Gastroesophageal sphincter (tissue), 4 donors: Measurements from ENCODE around the gene SLC46A2. TPM values are rescaled to one million over a fixed set of nuclear protein-coding genes. Genes with fewer than 3 reads are reported as not detected.

Experiments used
- ATAC-seq: fragments of 150-250 bp; one replicate; pipeline ENCODE4 v1.9.1; 2016; ENCODE audit warnings: mild to moderate bottlenecking, moderate library complexity
- H3K27ac ChIP-seq, 4 donors: fragments of 200-600 bp; sonication (generic) in 3 of 4; 1 replicate in 3 of 4; 2 replicates in 1 of 4; pipeline ENCODE4 v1.5.1; 2016 to 2019
- H3K27me3 ChIP-seq: fragments of 200-600 bp; sonication (generic); one replicate; pipeline ENCODE4 v1.5.1; 2019
- H3K36me3 ChIP-seq, 2 donors: fragments of 200-600 bp; sonication (generic); one replicate each; pipeline ENCODE4 v1.5.1; 2019; ENCODE audit warnings: control low read depth in 1 of 2
- H3K4me1 ChIP-seq, 3 donors: fragments of 200-600 bp; sonication (generic); 1 replicate in 2 of 3; 2 replicates in 1 of 3; pipeline ENCODE4 v1.5.1; 2016 to 2019; ENCODE audit warnings: control low read depth in 2 of 3
- H3K4me3 ChIP-seq, 2 donors: fragments of 200-600 bp; sonication (generic); one replicate each; pipeline ENCODE4 v1.5.1; 2019; ENCODE audit warnings: mild to moderate bottlenecking in 1 of 2, moderate library complexity in 1 of 2
- H3K9me3 ChIP-seq, 3 donors: fragments of 200-600 bp; sonication (generic); one replicate each; pipeline ENCODE4 v1.5.1; 2017 to 2019; ENCODE audit warnings: control low read depth in 2 of 3
- EP300 ChIP-seq: sonication (generic); formaldehyde crosslinking; IDR thresholded peaks from one replicate; pipeline ENCODE4 v1.6.1; 2017; ENCODE audit warnings: antibody characterized with exemption, mild to moderate bottlenecking
- POLR2A ChIP-seq, 2 donors: fragments of 450-650 bp; IDR thresholded peaks; one replicate each; pipeline ENCODE4 v1.6.1; 2017; ENCODE audit warnings: antibody characterized with exemption in 2 of 2, mild to moderate bottlenecking in 2 of 2, moderate library complexity in 1 of 2
- POLR2AphosphoS5 ChIP-seq: sonication (generic); formaldehyde crosslinking; IDR thresholded peaks from one replicate; pipeline ENCODE4 v1.6.1; 2017; ENCODE audit warnings: antibody characterized with exemption
- WGBS, 2 donors: methylation state at CpG; one replicate each; pipeline ENCODE4 v1.1.5; 2018; ENCODE audit warnings: low coverage in 1 of 2; 5-methylcytosine and 5-hydroxymethylcytosine counted together
- total RNA-seq, 4 donors: library from RNA; depleted of rRNA; stranded (reverse); fragments of >200 nt; gene quantifications; one replicate each; pipeline ENCODE4 v1.1.0, GENCODE V29; 2016
- TF ChIP-seq, protein P1 (sequence below), 4 experiments: fragments of 200-600 bp in 2 of 4; fragments of 450-650 bp in 2 of 4; sonication (generic) in 1 of 4; IDR thresholded peaks; one replicate each; pipeline ENCODE4 v1.5.1; 2017 to 2019; ENCODE audit warnings: antibody characterized with exemption in 4 of 4, mild to moderate bottlenecking in 2 of 4, moderate library complexity in 2 of 4

The SLC46A2 gene
- total RNA-seq, 4 donors from 2014 or later = 0.27 TPM; not detected in 3

DNA sequence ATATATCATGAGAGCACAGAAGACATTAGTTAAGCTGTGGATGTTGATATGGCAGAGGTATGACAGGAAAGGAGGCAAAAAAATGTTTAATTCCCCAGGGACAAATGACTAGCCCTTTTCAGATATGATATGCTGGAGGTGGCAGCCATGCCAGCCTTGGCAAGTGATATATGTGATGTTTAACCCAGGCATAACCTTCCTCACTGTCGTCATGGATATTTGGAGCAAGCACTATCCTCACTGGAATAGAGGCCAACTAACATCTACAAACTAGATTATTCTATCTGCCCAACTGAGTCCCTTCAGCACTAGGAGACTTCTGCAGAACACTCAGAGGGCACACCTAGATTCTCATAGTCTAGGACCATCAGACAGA lies 27.3 kb upstream of the SLC46A2 start:
- Histone ChIP-seq H3K27me3 (peaks cover 6% of the 10 kb centered on the region), H3K4me1 (no peaks in the 10 kb centered on the region), H3K9me3 (no peaks in the 10 kb centered on the region), H3K27ac (no peak overlapping the region), H3K36me3 (no peaks in the 10 kb centered on the region), H3K4me3 (no peak overlapping the region)
- 63% methylated on average over 1 of the region's 1 CpG for WGBS, 2 donors
- TF ChIP-seq, protein P1, sequence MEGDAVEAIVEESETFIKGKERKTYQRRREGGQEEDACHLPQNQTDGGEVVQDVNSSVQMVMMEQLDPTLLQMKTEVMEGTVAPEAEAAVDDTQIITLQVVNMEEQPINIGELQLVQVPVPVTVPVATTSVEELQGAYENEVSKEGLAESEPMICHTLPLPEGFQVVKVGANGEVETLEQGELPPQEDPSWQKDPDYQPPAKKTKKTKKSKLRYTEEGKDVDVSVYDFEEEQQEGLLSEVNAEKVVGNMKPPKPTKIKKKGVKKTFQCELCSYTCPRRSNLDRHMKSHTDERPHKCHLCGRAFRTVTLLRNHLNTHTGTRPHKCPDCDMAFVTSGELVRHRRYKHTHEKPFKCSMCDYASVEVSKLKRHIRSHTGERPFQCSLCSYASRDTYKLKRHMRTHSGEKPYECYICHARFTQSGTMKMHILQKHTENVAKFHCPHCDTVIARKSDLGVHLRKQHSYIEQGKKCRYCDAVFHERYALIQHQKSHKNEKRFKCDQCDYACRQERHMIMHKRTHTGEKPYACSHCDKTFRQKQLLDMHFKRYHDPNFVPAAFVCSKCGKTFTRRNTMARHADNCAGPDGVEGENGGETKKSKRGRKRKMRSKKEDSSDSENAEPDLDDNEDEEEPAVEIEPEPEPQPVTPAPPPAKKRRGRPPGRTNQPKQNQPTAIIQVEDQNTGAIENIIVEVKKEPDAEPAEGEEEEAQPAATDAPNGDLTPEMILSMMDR (IDR thresholded peaks at IDR 0.05) = no peak
- TF ChIP-seq EP300 (no peak), POLR2A (IDR thresholded peaks at IDR 0.05) (no peak), POLR2AphosphoS5 (no peak)
- no peak for ATAC-seq

DNA sequence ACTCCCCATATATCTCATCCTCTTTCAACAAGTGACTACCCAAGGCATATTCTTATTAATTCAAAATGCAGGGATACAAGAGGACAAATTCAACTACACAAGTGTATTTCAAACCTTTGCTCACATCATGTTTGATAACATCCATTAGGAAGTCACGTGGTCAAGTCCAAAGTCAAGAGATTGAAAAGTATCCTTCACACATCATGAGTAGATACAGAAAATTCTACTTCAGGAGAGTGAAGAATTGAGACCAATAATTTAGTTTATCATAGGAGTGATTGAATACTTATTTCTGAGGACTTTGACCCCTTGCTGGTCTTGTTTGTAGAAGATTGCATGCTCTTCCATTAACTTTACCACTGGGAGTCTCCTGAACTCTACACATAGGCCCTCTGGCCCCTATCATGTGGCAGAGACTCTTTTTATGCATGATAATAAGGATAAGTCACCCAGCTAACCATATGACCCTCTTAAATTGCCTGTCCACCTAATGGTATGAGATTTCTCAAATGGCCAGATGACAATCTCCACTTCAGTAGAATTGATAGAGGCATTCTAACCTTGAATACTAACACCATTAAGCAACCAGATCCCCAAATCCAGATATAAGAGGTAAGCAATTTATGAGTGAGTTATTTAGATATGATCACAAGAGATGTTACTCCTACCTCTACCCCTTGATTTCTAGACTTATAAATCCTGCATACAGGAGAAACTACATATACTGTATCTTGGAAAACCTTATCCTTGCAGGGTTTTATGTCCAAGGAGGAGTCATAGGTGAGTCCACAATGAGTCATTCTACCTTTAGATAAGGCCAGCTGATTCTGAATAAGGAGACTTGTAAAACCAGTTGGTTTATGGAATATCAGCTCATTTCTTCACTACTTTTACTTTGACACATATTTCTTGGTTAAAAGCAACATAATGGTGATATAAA lies 26.6 kb upstream of the SLC46A2 start:
- Histone ChIP-seq H3K27me3 (peaks cover 6% of the 10 kb centered on the region), H3K4me1 (no peaks in the 10 kb centered on the region), H3K27ac (no peak overlapping the region), H3K36me3 (no peaks in the 10 kb centered on the region), H3K4me3 (no peak overlapping the region), H3K9me3 (no peaks in the 10 kb centered on the region)
- 33 to 42% methylated on average over 1 of the region's 1 CpG for WGBS, 2 donors
- ATAC-seq = no peak
- no peak for TF ChIP-seq EP300
- TF ChIP-seq, protein P1 (IDR thresholded peaks at IDR 0.05) = no peak
- TF ChIP-seq POLR2A (IDR thresholded peaks at IDR 0.05) = no peak
- TF ChIP-seq POLR2AphosphoS5 = no peak

DNA sequence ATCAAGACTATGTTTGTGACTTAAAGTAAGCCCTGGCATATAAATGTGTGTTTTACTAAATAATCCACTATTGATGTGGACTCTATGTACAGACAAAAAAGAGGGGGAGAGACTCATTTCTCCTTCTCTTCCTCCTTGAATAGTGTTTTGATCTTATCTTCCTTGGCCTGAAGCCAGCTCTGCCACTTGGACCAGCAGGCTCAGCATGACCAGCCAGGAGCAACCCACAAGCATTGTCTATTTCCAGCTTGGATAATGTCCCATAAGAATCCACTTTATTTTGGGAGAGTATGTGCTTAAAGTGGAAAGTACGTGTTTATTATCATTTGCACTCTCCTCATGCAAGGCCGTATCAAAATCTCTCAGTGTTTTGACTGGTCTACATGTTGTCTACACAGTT lies 23.8 kb upstream of the SLC46A2 start:
- no peak for ATAC-seq
- no peaks in the 10 kb centered on the region for H3K27me3 ChIP-seq
- H3K27ac ChIP-seq = no peak overlapping the region
- H3K9me3 ChIP-seq = no peaks in the 10 kb centered on the region
- no peak for TF ChIP-seq POLR2A (IDR thresholded peaks at IDR 0.05)
- TF ChIP-seq, protein P1 (IDR thresholded peaks at IDR 0.05) = no peak
- no peaks in the 10 kb centered on the region for H3K36me3 ChIP-seq
- no peaks in the 10 kb centered on the region for H3K4me1 ChIP-seq
- WGBS, 2 donors = 58 to 59% methylated on average over 2 of the region's 2 CpGs
- H3K4me3 ChIP-seq = no peak overlapping the region

DNA sequence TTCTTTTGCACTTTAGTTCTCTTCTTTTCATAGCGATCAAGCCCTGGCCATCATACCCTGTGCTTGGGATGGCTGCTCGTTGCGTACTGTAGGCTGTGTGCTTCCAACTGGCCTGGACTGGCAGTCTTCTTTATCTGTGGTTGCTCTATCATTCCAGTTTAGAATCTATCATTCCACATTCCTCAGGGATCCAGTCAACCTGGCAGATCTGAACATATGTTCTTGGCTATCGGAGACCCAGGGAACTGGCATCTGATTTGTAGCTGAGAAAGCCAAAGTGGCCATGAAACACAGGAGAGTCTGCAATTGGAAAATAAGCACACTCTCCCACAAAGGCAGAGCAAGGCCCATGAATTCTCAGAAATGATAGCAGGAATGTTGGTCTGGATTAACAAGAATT lies 22.6 kb upstream of the SLC46A2 start:
- no peak overlapping the region for H3K27ac ChIP-seq
- H3K4me3 ChIP-seq = no peak overlapping the region
- WGBS, 2 donors = 82 to 87% methylated on average over 3 of the region's 4 CpGs
- no peaks in the 10 kb centered on the region for H3K9me3 ChIP-seq
- TF ChIP-seq EP300 = no peak
- no peak for TF ChIP-seq POLR2AphosphoS5
- no peak for TF ChIP-seq POLR2A (IDR thresholded peaks at IDR 0.05)
- TF ChIP-seq, protein P1 (IDR thresholded peaks at IDR 0.05) = no peak
- no peaks in the 10 kb centered on the region for H3K27me3 ChIP-seq
- H3K36me3 ChIP-seq = no peaks in the 10 kb centered on the region
- no peak for ATAC-seq
- no peaks in the 10 kb centered on the region for H3K4me1 ChIP-seq

DNA sequence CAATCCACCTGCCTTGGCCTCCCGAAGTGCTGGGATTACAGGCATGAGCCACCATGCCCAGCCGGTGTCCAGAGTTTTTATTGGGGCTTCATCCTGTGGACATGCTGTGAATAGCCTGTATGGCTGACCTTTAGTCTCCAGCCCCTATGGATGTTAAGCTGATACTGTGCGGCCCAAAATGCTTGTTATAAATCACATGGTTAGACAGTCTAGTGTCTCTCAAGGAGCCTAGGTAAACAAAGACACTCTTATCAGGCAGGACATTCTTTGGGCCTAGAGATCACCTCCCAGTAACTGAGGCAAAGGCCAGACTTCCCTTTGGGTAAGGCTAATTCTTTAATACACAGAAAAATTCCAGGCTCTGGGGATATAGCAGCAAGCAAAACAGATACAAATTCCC lies 22.0 kb upstream of the SLC46A2 start:
- H3K9me3 ChIP-seq = no peaks in the 10 kb centered on the region
- no peaks in the 10 kb centered on the region for H3K4me1 ChIP-seq
- no peak overlapping the region for H3K4me3 ChIP-seq
- H3K36me3 ChIP-seq = no peaks in the 10 kb centered on the region
- no peak for ATAC-seq
- TF ChIP-seq POLR2AphosphoS5 (no peak), POLR2A (IDR thresholded peaks at IDR 0.05) (no peak), EP300 (no peak)
- TF ChIP-seq, protein P1 (IDR thresholded peaks at IDR 0.05) = no peak
- WGBS, 2 donors = 88 to 100% methylated on average over 1 of the region's 3 CpGs
- no peak overlapping the region for H3K27ac ChIP-seq
- no peaks in the 10 kb centered on the region for H3K27me3 ChIP-seq
